ENCODE data around the gene BORCS6. TPM values are rescaled to one million over a fixed set of nuclear protein-coding genes. Genes with fewer than 3 reads are reported as not detected.

Gene BORCS6
- total and polyA plus RNA-seq, 2 of the 13 experiments (the other 11 are each of a cell fraction or from before 2014, with no cell fraction given), result 2.0 to 5.1 TPM

GRCh38 chr17:8138672-8139371 is 51.2 kb downstream of the BORCS6 start (continued):
- TF ChIP-seq RNF219 (CRISPR knock-in tag; IDR thresholded peaks at IDR 0.05) (peak; percentile 94; the same call in 1 of the 2 replicates), ISL2 (CRISPR knock-in tag; IDR thresholded peaks at IDR 0.05) (peak; percentile 83), ZNF710 (CRISPR knock-in tag; IDR thresholded peaks at IDR 0.05; ENCODE audit: borderline replicate concordance) (peak; percentile 78; the same call in 1 of the 2 replicates), DDIT3 (CRISPR knock-in tag; IDR thresholded peaks at IDR 0.05) (no peak), GLMP (CRISPR knock-in tag; IDR thresholded peaks at IDR 0.05; ENCODE audit: borderline replicate concordance) (no peak), KLF12 (CRISPR knock-in tag; IDR thresholded peaks at IDR 0.05; ENCODE audit: borderline replicate concordance) (peak; percentile 98), ZNF275 (CRISPR knock-in tag; IDR thresholded peaks at IDR 0.05; ENCODE audit: borderline replicate concordance) (no peak; the same call in 1 of the 2 replicates), REXO4 (CRISPR knock-in tag; IDR thresholded peaks at IDR 0.05; ENCODE audit: borderline replicate concordance) (no peak), ZFP36 (IDR thresholded peaks at IDR 0.05; ENCODE audit: borderline replicate concordance, low read depth, low read length, partially characterized antibody) (no peak), CCAR2 (optimal IDR thresholded peaks at IDR 0.05; ENCODE audit: low read depth, low read length) (no peak), TP53 (CRISPR knock-in tag; conservative IDR thresholded peaks at IDR 0.05) (peak; percentile 61; the same call in 1 of the 2 replicates), ZBTB26 (CRISPR knock-in tag; IDR thresholded peaks at IDR 0.05; ENCODE audit: borderline replicate concordance) (peak; percentile 93; the same call in 1 of the 2 replicates), TBP (CRISPR knock-in tag; IDR thresholded peaks at IDR 0.05) (no peak), FOXP4 (CRISPR knock-in tag; IDR thresholded peaks at IDR 0.05) (peak; percentile 60)
- TF ChIP-seq, protein P1, sequence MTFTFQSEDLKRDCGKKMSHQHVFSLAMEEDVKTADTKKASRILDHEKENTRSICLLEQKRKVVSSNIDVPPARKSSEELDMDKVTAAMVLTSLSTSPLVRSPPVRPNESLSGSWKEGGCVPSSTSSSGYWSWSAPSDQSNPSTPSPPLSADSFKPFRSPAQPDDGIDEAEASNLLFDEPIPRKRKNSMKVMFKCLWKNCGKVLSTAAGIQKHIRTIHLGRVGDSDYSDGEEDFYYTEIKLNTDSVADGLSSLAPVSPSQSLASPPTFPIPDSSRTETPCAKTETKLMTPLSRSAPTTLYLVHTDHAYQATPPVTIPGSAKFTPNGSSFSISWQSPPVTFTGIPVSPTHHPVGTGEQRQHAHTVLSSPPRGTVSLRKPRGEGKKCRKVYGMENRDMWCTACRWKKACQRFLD (CRISPR knock-in tag; IDR thresholded peaks at IDR 0.05; ENCODE audit: borderline replicate concordance), result peak; percentile 79

Measured in HepG2 (cell line).